ENCODE results near the gene BBS4. TPM values are rescaled to one million over a fixed set of nuclear protein-coding genes. Genes with fewer than 3 reads are reported as not detected.

The BBS4 gene
- total RNA-seq, 1 experiment from 2014 or later: 10.3 TPM

DNA sequence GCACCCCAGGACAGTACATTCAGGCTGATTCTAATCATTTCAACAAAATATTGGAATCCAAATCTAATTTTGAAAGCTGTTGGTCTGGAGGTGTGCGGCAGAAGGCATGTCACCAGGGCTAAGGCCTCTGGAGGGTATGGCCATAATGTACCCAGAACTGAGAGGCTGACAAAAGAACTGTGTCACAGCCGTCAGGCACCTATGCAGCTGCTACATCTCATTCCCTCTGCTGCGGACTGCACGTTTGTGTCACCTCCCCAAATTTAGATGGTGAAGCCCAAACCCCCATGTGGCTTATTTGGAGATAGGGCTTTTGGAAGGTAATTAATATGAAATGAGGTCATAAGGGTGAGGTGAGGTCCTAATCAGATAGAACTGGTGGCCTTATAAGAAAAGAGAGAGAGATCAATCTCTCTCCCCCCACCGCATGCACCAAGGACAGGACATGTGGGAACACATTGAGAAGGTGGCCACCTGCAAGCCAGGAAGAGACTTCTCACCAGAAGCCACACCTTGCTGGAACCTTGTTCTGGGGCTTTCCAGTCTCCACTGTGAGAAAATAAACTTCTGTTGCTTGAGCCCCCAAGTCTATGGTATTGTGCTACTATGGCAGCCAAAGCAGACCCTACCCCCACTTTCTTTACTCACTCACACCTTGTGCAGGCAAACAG lies 74.7 kb downstream of the BBS4 start:
- DNase-seq (ENCODE audit: low read depth): no peak

DNA sequence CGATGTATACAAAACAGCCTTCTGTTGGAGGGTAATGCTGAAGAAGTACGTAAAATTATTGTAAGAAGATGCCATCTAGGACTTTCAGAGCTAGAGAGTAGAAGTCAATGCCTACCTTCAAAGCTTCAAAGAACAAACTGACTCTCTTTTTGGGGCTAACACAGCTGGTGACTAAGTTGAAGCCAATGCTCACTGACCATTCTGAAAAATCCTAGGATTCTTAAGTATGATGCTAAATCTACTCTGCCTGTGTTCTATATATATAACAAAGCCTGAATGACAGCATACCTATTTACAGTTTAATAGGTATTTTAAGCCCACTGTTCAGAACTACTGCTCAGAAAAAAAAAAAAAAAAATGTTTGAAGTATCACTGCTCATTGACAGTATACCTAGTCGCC lies 78.6 kb downstream of the BBS4 start:
- no peak for DNase-seq (ENCODE audit: low read depth)

DNA sequence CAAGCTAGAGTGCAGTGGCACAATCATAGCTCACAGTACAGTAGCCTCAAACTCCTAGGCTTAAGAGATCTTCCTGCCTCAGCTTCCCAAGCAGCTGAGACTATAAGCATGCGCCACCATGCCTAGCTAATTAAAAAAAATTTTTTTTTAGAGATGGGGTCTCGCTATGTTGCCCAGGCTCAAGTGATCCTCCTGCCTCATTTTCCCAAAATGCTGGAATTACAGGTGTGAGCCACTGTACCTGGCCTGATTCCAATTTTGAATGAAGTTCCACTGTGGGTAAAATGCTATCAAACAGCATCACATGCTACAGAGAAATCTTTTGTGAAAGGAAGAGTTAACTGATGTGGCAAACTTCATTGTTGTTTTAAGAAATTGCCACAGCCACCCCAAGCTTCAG lies 80.0 kb downstream of the BBS4 start:
- DNase-seq (ENCODE audit: low read depth): no peak

GRCh38 chr15:72766780-72767179 lies 80.8 kb downstream of the BBS4 start:
- DNase-seq (ENCODE audit: low read depth): no peak

DNA sequence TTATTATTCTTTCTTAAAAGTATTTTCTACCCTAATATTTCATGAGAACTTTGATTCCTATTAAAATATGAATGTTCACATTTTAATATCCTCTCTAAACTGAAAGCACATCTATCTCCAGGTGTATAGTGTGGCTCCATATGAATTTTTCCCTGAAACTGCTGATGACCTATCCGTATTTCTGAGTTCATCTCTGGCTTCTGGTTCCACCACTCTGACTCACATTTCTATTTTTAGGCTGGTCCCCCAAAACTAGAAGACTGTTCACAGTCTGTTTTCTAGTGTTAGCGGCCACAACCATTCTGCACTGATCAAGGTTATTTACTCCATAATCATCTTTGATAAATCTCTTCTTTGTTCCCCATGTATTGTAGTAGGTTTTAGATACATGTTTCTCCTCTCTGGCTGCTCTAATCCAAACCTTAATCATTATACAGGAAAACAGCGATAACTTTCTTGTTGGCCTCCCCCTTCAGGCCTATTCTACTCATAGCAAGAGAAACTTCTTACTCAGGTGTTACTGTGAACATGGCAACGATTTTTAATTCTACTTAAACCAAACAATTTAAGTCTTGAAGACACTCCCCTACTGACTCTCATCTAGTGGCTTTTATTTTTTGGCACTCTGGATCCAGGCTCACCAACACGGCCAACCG lies 84.8 kb downstream of the BBS4 start:
- no peak for DNase-seq (ENCODE audit: low read depth)

DNA sequence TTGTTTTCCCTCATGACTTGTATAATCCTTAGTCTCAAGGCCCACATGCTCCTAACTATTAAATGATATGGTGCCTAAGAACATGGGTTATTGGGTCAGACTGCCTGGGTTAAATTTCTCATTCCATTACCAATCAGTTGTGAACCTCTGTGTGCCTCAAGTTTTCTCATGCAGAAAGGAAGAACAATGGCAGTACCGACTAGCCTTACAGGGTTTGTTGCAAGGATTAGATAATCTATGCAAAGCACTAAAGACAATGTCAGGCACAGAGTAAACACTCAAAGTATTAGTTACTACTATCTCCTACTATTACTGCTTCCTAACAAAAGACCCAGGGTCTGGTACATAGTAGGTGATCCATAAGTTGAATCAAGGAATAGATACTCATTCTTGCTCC lies 85.3 kb downstream of the BBS4 start:
- no peak for DNase-seq (ENCODE audit: low read depth)

DNA sequence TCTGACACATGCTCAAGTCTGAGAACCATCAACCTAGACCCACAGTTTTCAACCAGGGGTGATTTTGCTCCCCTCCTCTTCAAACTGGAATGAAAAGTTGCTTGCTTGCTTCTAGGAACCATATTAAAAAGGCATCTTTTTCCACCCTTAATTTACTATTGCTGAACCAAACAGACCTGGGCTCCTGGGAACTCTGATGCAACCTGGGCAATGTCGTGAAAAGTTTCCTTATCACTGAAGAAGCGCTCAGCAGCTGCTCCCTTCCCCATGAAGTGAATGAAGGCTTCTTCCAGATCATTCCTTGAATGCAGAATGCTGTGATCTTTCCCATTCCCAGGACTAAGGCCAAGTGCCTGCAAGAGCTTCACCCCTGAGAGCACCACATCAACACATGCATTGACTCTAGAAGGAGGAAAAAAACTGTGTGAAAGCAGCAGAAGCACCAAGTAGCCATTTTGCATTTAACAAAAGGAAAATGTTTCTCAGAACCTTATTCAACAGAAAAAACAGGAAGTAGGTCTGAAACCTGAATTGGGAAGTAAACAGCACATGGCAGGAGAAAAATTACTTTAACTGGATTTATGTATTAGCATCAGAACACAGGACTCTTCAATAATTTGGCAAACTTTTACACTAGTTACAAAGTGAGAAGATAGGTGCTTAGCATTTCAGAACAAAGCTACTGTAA lies 88.8 kb downstream of the BBS4 start:
- no peak for DNase-seq (ENCODE audit: low read depth)

- peak; percentile 16 for DNase-seq (ENCODE audit: low read depth)
These were observed 92.8 kb downstream of the BBS4 start for GRCh38 chr15:72778796-72779195.

DNA sequence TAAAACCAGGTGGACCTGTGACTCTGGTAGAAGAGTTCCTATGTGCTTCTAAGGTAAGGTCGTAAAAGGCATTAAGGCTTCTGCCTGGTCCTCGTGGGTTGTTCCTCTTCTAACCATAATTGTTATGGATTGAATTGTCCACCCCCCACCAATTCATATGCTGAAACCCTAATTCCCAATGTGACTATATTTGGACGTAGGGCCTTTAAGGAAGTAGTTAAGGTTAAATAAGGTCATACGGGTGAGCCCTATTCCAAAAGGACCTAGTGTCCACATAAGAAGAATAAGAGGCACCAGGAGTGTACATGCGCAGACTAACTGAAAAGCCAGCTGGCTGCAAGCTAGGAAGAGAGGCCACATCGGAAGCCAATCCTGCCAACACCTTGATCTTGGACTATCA lies 95.6 kb downstream of the BBS4 start:
- DNase-seq (ENCODE audit: low read depth): no peak

- peak; percentile 4 for DNase-seq (ENCODE audit: low read depth)
These were observed 96.4 kb downstream of the BBS4 start for GRCh38 chr15:72782274-72783003.

DNA sequence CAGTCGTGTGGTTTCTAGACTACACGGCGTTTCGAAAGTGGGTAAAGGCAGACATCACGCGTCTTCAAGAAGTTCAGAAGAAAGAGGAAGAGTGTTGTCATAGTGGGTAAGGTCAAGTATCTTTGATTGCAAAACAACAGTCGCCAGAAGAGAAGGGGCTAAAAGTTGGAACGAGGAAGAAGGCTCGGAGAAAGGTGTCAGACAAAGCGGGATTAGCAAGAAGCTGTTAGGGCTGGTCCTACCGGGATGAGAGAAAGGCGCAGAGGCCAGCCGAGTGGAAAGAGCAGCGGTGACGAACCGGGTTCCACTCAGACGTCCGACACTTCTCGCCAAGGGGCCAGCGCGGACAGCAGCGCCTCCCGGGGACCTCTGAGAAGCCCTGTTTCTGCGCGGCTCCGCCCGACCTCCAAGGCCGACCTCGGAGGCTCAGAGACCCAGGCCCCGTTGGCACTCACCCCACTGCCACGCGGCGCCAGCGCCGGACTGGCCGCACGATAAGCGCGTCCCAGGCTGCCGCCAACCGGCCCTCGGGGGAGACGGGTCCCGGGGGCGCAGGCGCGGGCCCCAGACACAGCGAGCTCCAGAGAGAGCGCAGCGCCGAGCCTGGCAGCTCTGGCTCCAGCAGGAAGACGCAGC lies 97.1 kb downstream of the BBS4 start:
- DNase-seq (ENCODE audit: low read depth): peak; percentile 46

DNA sequence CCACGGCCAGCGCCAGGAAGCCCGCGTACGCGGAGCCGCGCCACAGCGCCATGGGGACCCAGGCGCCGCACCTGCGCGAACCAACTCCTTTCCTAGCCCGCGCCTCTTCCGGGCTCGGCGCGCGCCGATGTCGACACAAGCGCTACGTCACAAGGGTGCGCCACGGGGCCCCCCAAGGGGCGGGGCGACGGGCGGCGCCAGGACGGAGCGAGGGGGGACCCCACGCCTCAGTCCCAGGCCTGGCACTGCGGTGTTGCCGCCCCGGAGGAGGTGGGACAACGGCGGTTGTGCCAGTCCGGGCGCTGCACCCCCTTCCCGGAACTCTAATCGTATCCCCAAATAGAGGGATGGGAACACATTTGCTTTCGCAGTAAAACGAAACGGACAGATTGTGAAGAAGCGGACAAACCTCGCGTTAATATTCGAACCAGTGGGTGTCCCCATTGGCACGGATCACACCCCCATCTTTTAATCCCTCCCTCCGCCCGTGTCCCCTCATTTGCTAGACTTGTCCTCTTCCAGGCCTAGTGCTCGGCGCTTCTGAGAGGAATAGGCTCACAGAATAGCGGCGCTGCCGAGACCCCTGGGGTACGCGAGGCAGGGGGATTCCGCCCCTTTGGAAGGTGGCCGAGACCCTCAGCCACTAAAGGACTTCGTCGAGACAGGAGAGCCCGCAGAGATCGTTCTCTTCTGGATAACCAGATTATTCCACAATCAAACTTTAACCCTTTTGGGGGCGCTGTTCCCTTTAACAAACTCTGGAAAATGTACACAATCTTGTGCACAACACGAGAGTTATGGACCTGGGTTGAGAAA lies 97.8 kb downstream of the BBS4 start, which contains the start of gene ADPGK:
TSS of gene ADPGK (minus strand) at position 119 of the 816 bp plus-strand sequence. CDS start at position 52, 67 bp downstream.
- DNase-seq (ENCODE audit: low read depth): peak; percentile 89

GRCh38 chr15:72784456-72784876 lies 98.5 kb downstream of the BBS4 start:
- no peak for DNase-seq (ENCODE audit: low read depth)

DNA sequence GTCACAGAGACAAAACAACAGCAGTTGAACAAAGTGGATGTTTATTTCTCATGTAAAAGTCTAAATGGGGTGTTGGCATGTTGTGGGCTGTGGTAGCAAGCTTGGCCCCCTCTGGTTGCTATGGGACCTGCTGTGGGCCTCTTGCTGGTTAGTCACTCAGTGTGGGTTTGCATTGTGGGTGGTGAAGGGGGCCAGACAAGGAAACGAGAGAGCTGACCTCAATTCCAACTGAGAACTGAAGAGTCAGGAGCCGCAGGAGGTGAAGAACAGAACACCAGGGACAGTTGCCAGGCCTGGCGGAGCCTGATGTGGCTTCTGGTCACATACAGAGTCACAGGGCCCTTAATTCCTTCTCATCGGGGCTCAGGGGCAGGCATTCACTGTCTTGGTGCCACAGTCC lies 99.4 kb downstream of the BBS4 start:
- DNase-seq (ENCODE audit: low read depth): peak; percentile 26

GRCh38 chr15:72785841-72786240 lies 99.8 kb downstream of the BBS4 start:
- no peak for DNase-seq (ENCODE audit: low read depth)

DNA sequence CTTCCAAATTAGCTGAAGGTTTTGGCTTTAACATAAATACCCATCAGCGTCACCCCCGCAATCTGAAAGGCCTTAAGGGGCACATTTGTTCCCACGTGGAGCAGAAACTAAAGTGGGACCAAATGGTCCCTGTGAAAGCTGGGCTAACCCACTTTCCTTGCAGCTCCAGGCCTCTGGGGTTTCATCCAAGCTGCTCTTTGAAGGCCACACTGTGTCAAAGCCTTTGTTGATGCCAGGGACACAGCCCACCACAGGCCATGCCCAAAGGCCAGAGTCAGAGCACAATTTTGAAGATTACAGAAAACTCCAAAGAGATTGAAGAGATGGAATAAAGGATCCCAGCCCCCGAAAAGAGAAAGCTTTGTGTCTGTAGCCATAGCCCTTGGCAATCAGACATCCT lies 100.2 kb downstream of the BBS4 start:
- DNase-seq (ENCODE audit: low read depth): no peak

DNA sequence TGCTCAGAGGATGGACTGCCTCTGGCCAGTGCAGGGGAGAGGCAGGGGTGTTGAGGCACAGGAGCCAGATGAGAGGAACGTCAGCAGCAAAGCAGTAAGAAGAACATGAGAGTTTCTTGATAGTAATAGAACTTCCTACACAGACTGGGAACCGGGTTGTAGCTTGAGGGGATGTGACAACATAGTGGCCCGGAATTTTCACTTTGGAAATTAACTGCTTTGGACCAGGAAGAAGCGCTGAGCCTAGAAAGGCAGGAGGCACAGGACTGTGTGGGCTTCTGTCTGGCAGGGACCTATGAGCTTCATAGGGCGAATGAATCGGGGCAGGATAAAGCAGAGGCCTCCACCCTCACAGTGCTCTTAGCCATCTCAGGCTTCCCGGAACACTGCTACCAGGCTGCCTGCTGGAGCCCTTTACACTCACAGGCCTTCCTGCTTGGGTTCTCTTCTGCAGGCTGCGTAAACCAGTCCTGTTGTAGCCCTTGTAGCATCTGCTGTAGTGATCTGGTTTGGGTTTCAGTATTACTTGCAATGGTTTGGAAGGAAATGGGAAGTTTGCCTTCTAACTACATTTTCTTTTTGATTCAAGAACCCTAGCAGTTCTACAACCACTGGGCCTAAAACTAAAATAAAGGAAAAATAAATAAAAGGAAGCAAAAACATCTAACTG lies 100.8 kb downstream of the BBS4 start:
- DNase-seq (ENCODE audit: low read depth): no peak

DNA sequence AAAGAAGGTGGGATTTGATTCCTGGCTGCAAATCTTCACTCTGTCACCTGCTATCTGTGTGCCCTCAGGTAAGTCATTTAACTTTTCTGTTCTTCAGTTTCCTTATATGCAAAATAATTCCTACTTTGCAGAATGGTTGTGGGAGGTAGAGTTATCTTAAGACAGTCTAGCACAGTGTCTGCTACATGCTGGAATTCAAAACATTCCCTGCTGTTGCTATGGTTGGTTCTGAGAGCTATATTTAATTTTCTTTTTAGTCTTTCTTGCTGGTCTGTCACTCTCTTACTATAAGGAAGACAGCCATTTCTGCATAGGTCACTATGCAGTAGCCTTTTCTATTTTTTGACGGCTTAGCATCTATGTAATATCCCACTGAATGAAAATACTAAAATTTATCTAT lies 101.5 kb downstream of the BBS4 start:
- DNase-seq (ENCODE audit: low read depth): no peak

Measured in M059J (cell line).